Left lung (tissue), 10 donors: ENCODE results near the gene M1AP. TPM values are rescaled to one million over a fixed set of nuclear protein-coding genes. Genes with fewer than 3 reads are reported as not detected.

Source experiments
- ATAC-seq: fragments of 200-7000 bp; cut with Tn5 transposase; one replicate; pipeline ENCODE4 v1.9.1; 2020; ENCODE audit warnings: moderate library complexity
- DNase-seq, 4 donors: peaks; one replicate each; pipeline ENCODE4 v3.0.0-alpha.2; 2013 to 2020
- H3K27ac ChIP-seq, 2 donors: fragments of 200-600 bp; sonication (generic) in 1 of 2; one replicate each; pipeline versions ENCODE4 v1.5.0 to v1.8.0; 2020 to 2021
- H3K27me3 ChIP-seq, 2 donors: fragments of 200-600 bp; sonication (generic) in 1 of 2; one replicate each; pipeline versions ENCODE4 v1.5.0 to v1.8.0; 2020 to 2021
- H3K36me3 ChIP-seq, 2 donors: fragments of 200-600 bp; sonication (generic) in 1 of 2; one replicate each; pipeline versions ENCODE4 v1.5.0 to v1.8.0; 2020 to 2021
- H3K4me1 ChIP-seq, 2 donors: fragments of 200-600 bp; one replicate each; pipeline ENCODE4 v1.8.0; 2021
- H3K4me3 ChIP-seq, 2 donors: fragments of 200-600 bp; sonication (generic) in 1 of 2; one replicate each; pipeline versions ENCODE4 v1.5.0 to v1.8.0; 2020 to 2021; ENCODE audit warnings: mild to moderate bottlenecking in 1 of 2
- H3K9me3 ChIP-seq, 2 donors: fragments of 200-600 bp; sonication (generic) in 1 of 2; one replicate each; pipeline versions ENCODE4 v1.5.0 to v1.8.0; 2020 to 2021
- CTCF ChIP-seq, 2 donors: fragments of 200-600 bp; sonication (generic) in 1 of 2; IDR thresholded peaks; one replicate each; pipeline versions ENCODE4 v1.5.0 to v1.8.0; 2021; ENCODE audit warnings: antibody characterized with exemption in 2 of 2
- intact Hi-C, 2 donors: fragments of 100-400 bp; cut with DNase I; formaldehyde crosslinking; loops; one replicate each; pipeline versions ENCODE4 v1.11.2 to v1.14.2; 2022
- polyA plus RNA-seq, 6 donors: library from polyadenylated mRNA; unstranded; fragments of 120-200 nt; gene quantifications; one replicate each; pipeline ENCODE4 v1.2.1, GENCODE V29; 2013; ENCODE audit not compliant: insufficient read length in 6 of 6
- total RNA-seq, 2 donors: library from RNA; stranded (reverse); fragmentation: NEBNext Ultra II Directional; extraction: Animal tissue kit (Norgen Biotek cat#: 25700); gene quantifications; one replicate each; pipeline ENCODE4 v1.2.1, GENCODE V29; 2021
- donor health status: DM: no; HTN: yes; CAD: no.
- donor health status: DM: no; HTN: no; CAD: no.

The M1AP gene
- total and polyA plus RNA-seq, 8 donors = 0.14 to 1.1 (median 0.36) TPM

GRCh38 chr2:74597410-74597809 lies 50.7 kb downstream of the M1AP start:
- no peaks in the 10 kb centered on the region for H3K9me3 ChIP-seq
- TF ChIP-seq CTCF (IDR thresholded peaks at IDR 0.05) = no peak
- no peaks in the 10 kb centered on the region for H3K36me3 ChIP-seq
- peaks cover 5 to 44% of the 10 kb centered on the region in 2 donors for H3K27me3 ChIP-seq
- H3K4me3 ChIP-seq = no peak overlapping the region
- intact Hi-C loops = no loop called here
- no peak for ATAC-seq
- DNase-seq = no peak
- H3K4me1 ChIP-seq = no peaks in the 10 kb centered on the region
- H3K27ac ChIP-seq = no peak overlapping the region

GRCh38 chr2:74596584-74596983 lies 51.5 kb downstream of the M1AP start:
- TF ChIP-seq CTCF (IDR thresholded peaks at IDR 0.05) = no peak
- Histone ChIP-seq H3K27me3 (peaks cover 5 to 44% of the 10 kb centered on the region in 2 donors), H3K27ac (no peak overlapping the region), H3K9me3 (no peaks in the 10 kb centered on the region), H3K4me3 (no peak overlapping the region), H3K36me3 (no peaks in the 10 kb centered on the region), H3K4me1 (no peaks in the 10 kb centered on the region)
- no peak for ATAC-seq
- DNase-seq = no peak
- intact Hi-C loops = no loop called here

- intact Hi-C loops = no loop called here
- Histone ChIP-seq H3K4me1 (no peaks in the 10 kb centered on the region), H3K9me3 (no peaks in the 10 kb centered on the region), H3K36me3 (no peaks in the 10 kb centered on the region), H3K27ac (no peak overlapping the region), H3K27me3 (peaks cover 8 to 41% of the 10 kb centered on the region in 2 donors), H3K4me3 (no peak overlapping the region)
- TF ChIP-seq CTCF (IDR thresholded peaks at IDR 0.05) = no peak
- ATAC-seq (no peak), DNase-seq (no peak)
These were observed 54.0 kb downstream of the M1AP start for GRCh38 chr2:74593826-74594772.

GRCh38 chr2:74588664-74589063 lies 59.5 kb downstream of the M1AP start:
- TF ChIP-seq CTCF (IDR thresholded peaks at IDR 0.05) = no peak
- no peak for DNase-seq
- Histone ChIP-seq H3K27ac (no peak overlapping the region), H3K27me3 (peaks cover 3 to 16% of the 10 kb centered on the region in 2 donors), H3K4me1 (peaks cover 0 to 26% of the 10 kb centered on the region in 2 donors), H3K9me3 (no peaks in the 10 kb centered on the region), H3K36me3 (no peaks in the 10 kb centered on the region), H3K4me3 (no peak overlapping the region)
- ATAC-seq = no peak
- intact Hi-C loops = loop anchor here in 1 of 2 donors (5.0 kb wide), 1 partner anchor 106 kb away; the partner anchor contains the start of genes CCDC142 and TTC31

GRCh38 chr2:74587664-74588277 lies 60.4 kb downstream of the M1AP start:
- H3K9me3 ChIP-seq = no peaks in the 10 kb centered on the region
- peaks cover 3 to 7% of the 10 kb centered on the region in 2 donors for H3K27me3 ChIP-seq
- intact Hi-C loops = loop anchor here in 1 of 2 donors (5.0 kb wide), 1 partner anchor 105 kb away; the partner anchor contains the start of genes CCDC142 and TTC31
- DNase-seq = peak in 3 of 4 donors; percentile 55 to 78 (median 64)
- peak; percentile 51 to 75 for TF ChIP-seq CTCF (IDR thresholded peaks at IDR 0.05)
- peaks cover 0 to 26% of the 10 kb centered on the region in 2 donors for H3K4me1 ChIP-seq
- no peak overlapping the region for H3K4me3 ChIP-seq
- no peaks in the 10 kb centered on the region for H3K36me3 ChIP-seq
- ATAC-seq = peak; percentile 97
- H3K27ac ChIP-seq = no peak overlapping the region
